B cell (primary cell): ENCODE data around the gene CHST9.

ENCODE experiments used
- EZH2 ChIP-seq: IDR thresholded peaks from 2 replicates; pipeline ENCODE4 v1.6.1; 2012; ENCODE audit warnings: borderline replicate concordance, low read depth, mild to moderate bottlenecking, moderate library complexity, low read length; ENCODE audit not compliant: insufficient read depth, poor library complexity, severe bottlenecking
- TF ChIP-seq, protein P1 (sequence below): fragments of 200-600 bp; IDR thresholded peaks from one replicate; pipeline ENCODE4 v1.8.0; 2022; ENCODE audit warnings: antibody characterized with exemption, mild to moderate bottlenecking

DNA sequence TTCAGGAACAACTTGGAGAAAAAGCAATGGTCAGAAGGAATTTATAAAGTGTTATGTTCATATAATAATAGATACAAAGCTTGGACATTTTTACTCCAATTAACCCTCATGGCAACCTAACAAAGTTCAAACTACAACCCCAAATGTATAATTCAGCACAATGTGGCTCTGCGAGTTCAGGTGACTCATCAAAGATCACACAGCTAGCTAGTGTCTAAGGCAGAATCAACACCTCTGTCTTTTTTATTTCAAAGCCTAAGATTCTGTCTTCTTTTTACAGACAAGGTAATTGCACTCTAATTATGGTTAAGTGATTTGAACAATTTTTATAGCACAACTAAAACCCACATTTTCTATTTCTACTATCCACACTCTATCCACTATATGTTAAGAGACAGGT lies 90.5 kb downstream of the CHST9 start:
- TF ChIP-seq, protein P1, sequence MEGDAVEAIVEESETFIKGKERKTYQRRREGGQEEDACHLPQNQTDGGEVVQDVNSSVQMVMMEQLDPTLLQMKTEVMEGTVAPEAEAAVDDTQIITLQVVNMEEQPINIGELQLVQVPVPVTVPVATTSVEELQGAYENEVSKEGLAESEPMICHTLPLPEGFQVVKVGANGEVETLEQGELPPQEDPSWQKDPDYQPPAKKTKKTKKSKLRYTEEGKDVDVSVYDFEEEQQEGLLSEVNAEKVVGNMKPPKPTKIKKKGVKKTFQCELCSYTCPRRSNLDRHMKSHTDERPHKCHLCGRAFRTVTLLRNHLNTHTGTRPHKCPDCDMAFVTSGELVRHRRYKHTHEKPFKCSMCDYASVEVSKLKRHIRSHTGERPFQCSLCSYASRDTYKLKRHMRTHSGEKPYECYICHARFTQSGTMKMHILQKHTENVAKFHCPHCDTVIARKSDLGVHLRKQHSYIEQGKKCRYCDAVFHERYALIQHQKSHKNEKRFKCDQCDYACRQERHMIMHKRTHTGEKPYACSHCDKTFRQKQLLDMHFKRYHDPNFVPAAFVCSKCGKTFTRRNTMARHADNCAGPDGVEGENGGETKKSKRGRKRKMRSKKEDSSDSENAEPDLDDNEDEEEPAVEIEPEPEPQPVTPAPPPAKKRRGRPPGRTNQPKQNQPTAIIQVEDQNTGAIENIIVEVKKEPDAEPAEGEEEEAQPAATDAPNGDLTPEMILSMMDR = no peak
- TF ChIP-seq EZH2 = no peak
